NOMO-1 (cell line): ENCODE data around the gene ADGRF1.
"Not testable (repeated sequence)": the region's sequence is repeated elsewhere in the genome, so short reads cannot be mapped to it uniquely, and the experiment has no call there.

Experiments used
- DNase-seq, 2 experiments: peaks; one replicate each; lab custom pipeline; 2025; ENCODE audit not compliant: unreplicated experiment in 2 of 2; lab: John Stamatoyannopoulos, UW

ADGRF1 gene

GRCh38 chr6:47061309-47062300 is 19.5 kb upstream of the ADGRF1 start:
- DNase-seq, result no peak

DNA sequence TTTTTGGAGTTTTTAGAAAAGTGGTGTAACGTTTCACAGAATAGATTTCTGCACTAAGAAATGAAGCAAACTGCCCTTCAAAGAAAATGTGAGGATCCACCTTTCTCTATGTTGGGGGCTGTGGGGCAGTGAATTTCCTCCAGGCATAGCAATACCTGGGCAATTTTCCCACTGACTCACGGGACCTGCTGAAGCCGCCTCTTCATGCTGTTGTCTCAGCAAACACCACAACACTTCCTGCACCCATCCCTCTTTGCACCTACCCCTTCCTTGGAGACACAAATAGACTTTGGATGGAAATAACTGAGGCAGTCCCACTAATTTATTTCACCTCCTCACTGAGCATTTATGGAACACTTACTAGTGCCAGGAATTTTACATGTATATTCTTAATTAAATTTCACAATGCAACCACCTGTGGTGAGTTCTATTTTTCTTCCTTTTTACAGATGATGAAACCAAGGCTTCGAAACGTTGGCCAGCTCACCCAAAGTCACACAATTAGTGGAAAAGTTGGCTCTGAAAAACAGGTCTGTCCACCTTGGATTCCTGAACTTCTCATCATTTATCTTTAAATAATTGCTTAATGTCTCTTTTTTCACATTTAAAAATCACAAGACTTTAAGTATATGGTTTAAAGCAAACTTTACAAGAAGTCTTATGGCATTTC is 17.2 kb upstream of the ADGRF1 start:
- DNase-seq, result no peak

GRCh38 chr6:47057830-47058540 is 15.9 kb upstream of the ADGRF1 start:
- no peak for DNase-seq

DNA sequence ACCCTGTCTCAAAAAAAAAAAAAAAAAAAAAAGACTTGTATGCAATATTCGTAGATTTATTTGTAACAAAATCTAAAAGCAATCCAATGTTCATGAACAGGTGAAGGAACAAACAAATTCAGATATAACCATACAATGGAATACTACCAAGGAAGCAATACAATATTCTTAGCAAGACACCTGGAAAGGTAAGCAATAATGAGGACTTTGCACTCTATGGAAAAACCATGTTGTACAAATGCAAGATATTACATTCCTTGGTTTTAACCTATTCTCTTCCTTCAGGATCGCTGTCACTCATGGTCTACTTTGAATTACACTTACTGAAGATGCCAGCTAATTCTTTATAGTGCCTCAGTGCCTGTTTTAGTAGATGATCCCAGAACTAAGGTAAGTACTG is 14.7 kb upstream of the ADGRF1 start:
- DNase-seq, result no peak

- not testable (repeated sequence) for DNase-seq
Measured at GRCh38 chr6:47054302-47054701, 12.2 kb upstream of the ADGRF1 start.

GRCh38 chr6:47048638-47049037 is 6.5 kb upstream of the ADGRF1 start:
- DNase-seq, result no peak

DNA sequence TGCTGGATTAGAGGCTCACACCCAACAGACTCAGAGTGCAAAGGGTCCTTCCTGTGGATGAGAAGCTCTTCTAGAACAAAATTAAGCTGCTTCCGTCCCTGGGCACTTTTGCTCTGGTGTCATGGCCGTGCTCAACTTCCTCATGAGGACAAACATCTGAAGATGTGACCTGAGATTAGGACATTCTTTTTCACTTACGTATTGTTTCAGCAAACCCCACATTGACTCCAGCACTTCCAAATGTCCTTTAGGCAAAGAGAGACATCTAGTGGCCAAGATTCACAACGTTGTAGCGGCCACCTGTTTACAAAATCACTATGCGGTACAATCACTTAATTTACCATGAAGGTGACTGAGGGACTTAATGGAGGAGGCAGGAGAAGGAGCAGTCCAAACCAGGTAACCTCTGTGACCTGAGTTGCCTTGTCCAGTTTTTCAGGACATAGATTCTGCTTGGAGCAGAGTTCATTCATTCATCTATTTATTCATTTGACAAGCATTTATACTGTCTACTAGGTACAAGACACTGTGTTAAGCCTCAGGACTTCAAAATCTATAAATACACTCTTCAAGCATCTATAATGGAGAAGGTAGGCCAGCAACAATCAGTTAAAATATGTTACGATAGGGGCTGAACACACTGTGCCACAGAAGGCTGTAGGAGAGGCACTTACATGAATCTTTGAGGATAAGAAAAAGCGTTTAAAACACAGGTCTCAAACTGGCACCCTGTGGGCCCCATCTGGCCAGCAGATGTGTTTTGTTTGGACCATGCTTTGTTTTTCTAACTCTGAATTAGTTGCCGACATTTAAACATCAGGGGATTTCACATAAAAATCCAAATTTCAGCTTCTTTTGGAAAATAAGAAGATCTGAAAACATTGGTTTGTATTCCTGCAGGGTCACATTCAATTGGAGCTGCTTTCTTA is 5.6 kb upstream of the ADGRF1 start:
- peak; percentile 72 to 94 for DNase-seq

GRCh38 chr6:47047097-47047478 is 5.0 kb upstream of the ADGRF1 start:
- no peak for DNase-seq

DNA sequence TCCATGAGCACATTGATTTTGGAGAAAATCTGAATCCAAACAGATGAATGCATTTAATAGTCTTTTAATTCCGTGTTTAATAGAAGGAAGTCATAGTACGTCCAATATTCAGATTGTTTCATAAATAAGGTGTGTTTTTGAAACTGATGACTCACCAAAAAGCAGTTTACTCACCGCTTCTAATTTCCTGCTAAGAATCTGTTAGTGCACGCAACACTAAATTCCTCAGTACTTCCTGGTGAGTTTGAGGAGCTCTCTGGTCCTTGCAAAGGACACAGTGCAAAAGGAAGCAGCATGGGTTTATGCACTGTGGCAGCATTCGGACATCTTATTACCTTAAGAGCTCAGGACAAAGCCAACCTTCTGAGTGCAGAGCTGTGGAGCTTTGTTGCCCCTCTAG is 2.3 kb upstream of the ADGRF1 start:
- peak; percentile 24 to 51 for DNase-seq

- peak in 1 of 2 experiments; percentile 65 for DNase-seq
Measured at GRCh38 chr6:47043286-47043685, 1.2 kb upstream of the ADGRF1 start.

- DNase-seq, result no peak
Measured at GRCh38 chr6:47041741-47042140, 391 bp downstream of the ADGRF1 start.

GRCh38 chr6:47034926-47035325 is 7.2 kb downstream of the ADGRF1 start:
- no peak for DNase-seq

- no peak for DNase-seq
Measured at GRCh38 chr6:47034421-47034820, 7.7 kb downstream of the ADGRF1 start.

- no peak for DNase-seq
Measured at GRCh38 chr6:47032974-47033765, 9.0 kb downstream of the ADGRF1 start.

DNA sequence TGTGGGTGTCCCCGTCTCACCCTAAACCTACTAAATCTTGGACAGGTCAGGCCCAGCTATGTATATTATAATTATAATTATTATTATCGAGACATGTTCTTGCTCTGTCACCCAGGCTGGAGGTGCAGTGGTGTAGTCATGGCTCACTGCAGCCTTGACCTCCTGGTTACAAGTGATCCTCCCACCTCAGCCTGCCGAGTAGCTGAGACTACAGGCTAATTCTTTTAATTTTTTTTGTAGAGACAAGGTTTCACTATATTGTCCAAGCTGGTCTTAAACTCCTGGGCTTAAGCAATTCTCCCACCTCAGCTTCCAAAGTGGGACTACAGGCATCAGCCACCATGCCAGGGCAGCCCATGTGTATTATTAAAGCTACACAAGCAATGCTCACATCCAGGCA is 10.5 kb downstream of the ADGRF1 start:
- no peak for DNase-seq

DNA sequence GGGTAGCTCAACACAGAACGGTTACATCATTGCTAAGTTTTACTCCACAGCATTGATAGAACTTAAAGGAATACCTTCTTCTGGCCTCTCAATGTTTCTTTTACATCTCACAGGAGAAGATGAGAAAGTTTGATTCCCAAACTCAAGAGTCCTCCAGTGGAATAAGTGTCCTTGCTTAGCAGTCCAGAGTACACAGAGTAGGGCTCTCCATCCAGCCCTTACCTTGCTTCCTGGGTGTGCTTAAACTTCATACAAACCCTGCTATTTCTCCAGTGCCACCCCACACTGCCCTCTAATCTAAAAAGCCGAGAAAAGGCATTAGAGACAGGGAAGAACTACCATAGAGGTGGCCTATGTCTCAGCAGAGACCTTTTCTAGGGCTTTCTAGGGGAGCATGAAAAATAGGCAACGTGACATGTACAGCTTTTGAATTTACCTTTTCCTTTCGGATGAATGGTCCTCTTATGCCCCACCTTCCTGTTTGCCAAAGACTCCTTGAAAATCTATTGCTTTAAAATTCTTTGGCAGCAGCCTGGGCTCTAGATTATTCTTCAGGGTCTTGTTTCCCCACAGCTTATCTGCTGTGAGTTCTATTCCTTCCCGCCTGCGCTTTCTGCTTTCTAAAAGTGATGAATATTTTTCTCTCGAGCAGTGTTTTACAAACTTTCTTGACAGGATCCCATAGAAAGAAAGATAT is 12.1 kb downstream of the ADGRF1 start:
- DNase-seq, result no peak

DNA sequence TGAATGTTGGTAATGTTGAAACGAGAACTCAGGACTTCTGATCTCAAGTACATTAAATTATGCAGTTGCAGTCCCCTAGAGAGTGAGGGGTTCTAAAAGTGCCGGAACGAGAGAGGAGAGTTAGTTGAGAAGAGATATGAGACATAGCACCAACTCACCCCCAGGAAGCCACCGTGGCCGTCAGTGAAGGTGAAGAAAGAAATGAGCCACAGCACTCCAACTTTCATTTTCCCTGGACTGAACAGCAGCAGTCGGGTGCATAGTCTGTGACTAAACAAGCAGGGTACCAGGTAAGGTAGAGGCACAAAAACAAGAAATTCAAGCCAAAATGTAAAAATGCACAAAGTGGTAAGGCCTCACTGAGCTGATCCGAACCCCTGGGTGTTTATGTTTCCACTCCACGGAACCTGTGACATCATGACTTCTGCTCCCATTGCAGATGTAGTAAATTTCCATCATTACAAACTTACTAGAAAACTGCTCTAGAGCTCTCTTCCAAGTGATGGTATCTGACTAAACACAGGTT is 13.2 kb downstream of the ADGRF1 start:
- no peak for DNase-seq

DNA sequence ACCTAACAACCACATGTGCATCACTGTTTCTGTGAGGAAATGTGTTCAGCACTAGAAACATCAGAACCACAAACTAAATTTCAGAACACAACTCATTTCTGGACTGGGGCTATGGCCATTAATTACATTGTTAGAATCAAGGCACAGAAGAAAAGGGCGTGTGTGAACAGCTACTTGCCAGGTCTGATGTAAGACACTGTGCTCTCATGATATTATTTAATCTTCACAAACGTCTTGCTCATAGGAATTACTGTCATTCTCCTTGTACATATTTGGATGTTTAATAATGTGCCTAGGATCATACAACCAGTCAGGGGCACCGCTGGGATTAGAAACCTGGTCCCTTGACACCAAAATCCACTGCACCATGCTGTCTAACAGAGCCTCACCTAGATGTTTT is 14.8 kb downstream of the ADGRF1 start:
- no peak for DNase-seq

DNA sequence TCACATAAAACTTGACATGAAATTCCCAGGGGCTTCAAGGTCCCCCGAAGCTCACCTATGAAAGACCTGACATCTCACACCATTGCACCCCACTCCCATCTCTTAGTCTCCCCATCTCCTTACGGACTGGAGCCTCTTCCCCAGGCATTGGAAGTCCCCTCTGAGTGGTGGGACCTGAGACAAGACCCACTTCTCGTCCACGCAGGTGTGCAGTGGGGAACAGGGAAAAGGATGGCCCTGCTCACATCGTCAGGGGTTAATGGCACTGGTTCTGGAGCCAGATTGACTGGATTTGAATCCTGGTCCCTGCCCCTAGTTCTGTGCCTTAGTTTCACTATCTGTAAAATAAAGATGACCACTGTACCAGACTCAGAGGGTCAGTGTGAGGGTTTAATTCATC is 15.5 kb downstream of the ADGRF1 start:
- no peak for DNase-seq
